HTERT RPE-1 (cell line): ENCODE data around the gene FAM3B.

Experiments used
- in situ Hi-C: fragments of 300-500 bp; cut with MboI; formaldehyde crosslinking; loops from 4 replicates; pipeline ENCODE4 v1.14.3; 2020; ENCODE audit warnings: low sequenced_read_pairs

FAM3B gene

DNA sequence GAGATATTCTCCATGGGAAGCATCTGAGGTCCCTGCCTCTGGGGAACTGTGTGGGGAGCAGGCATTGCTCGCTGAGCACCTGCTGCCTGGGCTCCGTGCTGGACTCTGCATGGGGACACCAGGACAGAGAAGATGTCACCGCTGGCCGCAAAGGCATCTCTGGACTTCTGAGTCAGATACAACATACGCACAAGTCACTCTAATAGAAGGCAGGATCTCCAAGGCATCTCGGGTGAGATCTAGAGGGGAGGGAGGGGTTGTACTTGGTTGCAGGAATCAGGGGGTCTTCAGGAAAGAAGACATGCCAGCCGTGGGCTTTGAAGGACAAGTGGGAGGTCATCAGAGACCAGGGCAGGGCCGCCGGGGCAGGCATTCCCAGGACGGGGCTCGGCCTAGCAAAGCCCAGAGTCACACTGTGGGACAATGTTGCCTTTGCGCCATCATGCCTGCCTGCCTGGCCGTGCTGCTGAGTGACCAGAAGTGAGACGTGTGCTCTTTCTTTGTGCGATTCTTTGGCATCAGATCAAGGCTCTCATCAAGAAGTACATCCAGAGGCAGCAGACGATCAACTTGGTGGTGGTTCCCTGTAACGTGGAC, 73.5 kb downstream of the FAM3B start:
- in situ Hi-C loops: no loop called here

DNA sequence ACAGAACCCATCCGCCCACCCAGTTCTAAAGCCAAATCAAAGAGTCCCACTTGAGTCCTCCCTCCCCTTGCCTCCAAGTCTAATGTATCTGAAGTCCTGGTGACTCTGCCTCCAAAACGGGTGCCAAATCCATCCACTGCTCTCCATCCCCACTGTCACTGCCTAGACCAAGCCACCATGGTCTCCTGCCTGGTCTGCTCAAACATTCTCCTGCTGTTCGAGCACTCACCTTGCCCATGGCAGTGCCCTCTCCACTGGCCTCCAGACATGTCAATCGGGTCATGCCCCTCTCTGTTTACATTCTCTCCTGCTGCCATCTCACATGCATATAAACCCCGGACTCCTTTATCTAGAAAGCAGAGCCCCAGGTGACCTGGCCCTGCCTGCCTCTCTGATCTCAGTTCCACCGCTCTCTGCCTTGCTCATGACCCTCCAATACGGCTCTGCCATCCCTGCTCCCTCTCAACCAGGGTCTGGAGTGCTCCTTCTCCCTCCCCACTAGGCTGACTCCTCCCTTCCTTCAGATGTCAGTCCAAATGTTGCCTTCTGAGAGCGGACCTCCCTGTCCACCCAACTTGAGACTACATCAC, 77.4 kb downstream of the FAM3B start:
- in situ Hi-C loops: no loop called here

DNA sequence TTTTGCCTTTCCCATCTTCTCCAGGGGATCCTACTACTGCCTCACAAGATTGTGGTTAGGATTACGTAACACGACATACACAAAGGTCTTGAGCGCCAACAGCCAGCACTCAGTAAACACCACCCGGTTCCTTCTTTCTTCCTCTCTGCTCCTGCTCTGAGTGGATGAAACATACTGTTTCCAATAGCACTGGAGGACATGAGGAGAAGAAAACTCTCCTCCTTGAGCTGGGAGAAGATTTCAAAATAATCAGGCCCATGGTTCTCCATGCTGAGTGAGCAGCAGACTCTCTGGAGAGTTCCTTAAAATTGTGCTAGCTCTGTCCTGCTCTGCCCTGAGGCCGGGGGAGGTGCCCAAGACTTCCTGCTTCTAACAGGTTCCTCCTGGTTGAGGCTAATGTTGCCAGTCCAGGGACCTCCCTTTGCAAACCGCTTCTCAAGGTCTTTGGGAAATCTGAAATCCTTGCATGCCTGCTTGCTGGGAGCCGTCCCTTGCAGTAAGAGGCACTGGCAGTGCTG, 80.0 kb downstream of the FAM3B start:
- in situ Hi-C loops: no loop called here

DNA sequence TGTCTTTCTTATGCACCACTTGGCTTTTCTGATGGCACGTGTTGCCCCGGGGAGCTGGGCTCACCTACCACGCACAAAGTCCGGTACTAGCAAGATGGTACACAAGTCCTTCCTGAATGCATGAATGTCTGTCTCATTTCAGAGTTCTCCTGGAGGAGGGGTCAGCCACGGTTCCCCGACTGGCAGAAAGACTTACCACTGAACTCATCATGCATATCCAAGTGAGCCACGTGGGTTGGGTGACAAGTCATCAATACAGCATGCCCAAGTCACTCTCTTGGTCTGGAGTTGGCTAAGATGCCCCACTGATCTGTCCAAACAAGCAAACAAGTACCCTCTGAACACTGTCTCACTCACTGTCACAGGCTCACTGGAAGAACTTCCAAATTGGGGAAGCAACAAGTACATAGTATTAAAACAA, 80.9 kb downstream of the FAM3B start:
- in situ Hi-C loops: no loop called here

DNA sequence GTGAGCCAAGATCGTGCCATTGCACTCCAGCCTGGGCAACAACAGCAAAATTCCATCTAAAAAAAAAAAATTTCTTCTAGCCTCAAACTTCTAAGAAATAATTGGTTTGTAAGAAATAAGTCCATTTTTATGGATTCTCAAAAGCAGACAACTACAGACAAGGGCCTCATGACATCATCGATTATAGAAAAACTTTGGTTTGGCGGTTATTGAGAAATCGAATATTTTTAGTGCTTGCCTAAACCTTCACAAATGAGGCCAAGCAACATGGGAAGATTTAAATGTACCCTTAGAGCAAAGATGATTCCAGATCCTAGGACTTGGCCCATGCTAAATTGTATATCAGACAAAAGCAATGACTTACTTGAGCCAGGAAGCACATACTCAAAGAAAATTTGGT, 81.7 kb downstream of the FAM3B start:
- in situ Hi-C loops: no loop called here

DNA sequence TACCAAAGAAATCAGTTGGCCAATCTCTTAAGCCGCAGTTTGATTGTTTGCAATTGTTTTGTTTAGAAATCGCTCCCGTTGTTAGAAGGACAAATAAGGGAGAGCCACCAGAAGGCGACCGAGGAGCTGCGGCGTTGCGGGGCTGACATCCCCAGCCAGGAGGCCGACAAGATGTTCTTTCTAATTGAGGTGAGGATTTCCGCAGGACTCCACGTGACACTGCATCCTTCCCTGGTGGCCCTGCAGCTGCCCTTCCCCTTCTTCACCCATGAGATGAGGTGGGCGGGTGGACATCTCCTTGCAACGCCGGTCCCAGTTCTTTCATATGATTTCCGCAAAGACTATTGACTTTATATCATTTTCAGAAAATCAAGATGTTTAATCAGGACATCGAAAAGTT, 82.2 kb downstream of the FAM3B start:
- in situ Hi-C loops: no loop called here

DNA sequence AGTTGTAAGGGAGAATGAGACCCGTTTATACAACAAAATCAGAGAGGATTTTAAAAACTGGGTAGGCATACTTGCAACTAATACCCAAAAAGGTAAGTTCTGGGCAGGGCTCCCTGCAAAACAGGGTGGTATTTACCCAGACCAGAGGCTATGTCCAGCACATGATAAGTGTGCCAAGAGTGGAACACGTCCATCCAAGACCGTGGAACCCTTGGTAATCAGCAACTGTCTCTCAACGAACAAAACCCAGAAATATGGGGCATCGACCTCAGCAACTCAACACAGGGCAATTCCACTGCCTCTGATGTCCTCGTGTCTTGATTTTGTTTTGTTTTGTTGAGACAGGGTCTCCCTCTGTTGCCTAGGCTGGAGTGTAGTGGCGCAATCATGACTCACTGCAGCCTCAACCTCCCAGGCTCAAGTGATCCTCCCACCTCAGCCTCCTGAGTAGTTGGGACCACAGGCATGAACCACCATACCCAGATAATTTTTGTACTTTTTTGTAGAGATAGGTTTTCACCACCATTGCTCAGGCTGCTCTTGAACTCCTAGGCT, 82.7 kb downstream of the FAM3B start:
- in situ Hi-C loops: no loop called here

DNA sequence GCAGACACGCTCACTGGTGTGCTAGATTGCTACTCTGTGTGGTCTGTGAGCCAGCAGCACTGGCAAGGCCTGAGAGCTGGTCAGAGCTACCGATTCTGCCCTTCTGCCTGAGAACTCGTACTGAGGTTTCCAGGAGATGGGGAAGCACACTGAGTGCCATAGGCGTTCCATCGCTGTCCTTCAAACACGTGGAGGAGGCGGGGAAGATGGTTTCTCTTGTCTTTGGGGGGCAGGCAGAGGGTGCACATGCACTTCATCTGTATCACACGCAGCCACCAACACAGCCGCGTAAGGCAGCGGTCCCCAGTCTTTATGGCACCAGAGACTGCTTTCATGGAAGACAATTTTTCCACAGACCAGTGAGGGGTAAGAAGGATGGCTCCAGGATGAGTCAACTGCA, 85.6 kb downstream of the FAM3B start:
- in situ Hi-C loops: no loop called here

DNA sequence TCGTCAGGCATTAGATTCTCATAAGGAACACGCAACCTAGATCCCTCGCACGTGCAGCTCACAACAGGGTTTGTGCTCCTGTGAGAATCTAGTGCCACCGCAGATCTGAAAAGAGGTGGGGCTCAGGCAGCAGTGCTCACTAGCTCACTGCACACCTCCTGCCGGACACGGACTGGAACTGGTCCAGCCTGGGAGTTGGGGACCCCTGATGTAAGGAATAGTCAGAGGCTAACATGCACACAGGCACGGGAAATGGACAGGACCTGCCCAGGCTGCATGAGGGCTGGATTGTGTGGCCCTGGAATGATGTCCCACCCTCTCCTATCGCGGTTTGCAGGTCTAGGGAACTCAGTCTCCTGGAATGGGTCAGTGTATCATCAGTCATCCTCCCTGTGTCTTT, 86.2 kb downstream of the FAM3B start:
- in situ Hi-C loops: no loop called here

DNA sequence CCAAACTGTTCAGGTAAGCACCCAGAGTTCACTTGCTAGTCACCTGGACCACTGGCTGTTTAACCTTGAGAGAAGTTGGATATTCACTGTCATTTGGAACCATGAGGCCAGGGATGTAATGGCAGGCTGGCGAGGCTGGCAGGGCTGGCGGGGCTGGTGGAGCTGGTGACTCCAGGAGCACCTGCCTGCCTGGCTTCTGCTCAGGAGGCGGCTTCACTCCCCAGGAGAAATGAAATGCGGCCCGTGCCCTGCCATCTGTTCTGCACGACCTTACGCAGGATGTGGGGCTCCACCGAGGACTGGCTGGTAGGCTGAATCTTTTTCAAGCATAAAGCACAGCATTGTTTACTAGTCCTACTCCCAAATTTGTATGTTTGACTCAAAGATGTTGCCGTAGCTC, 86.7 kb downstream of the FAM3B start:
- in situ Hi-C loops: no loop called here

DNA sequence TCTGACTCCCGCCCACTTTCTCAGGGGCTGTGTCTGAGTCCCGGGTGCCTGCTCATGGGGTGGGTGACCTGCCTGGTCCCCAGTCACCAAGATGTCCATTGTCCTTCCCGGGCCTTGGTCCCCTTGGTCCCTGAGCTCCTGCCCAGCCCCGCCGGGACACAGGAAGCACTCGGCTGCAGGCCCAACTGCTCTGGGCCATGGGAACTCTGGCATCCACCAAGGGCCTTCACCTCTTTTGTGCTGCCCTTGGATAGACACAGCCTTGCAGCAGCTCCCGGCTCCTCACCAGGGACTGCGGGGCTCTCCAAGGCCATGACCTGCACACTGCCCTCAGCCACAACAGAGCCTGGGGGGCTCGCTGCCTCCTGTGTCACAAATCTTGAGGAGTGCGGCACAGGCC, 87.4 kb downstream of the FAM3B start:
- in situ Hi-C loops: no loop called here

DNA sequence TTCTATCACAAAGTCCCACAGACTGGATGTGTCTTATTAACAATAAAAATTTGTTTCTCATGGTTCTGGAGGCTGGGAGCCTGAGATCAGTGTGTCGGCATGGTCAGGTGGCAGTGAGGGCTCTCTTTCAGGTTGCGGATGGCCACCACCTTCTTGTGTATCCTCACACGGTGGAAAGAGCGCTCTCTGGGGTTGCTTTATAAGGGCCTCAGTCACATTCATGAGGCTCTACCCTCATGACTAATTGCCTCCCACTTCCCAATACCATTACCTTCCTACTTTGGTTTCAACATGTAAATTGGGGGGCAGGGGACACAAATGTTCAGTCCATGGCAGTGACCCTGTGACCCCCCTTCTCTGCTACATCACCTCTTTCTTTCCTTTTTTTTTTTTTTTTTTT, 88.7 kb downstream of the FAM3B start:
- in situ Hi-C loops: no loop called here

DNA sequence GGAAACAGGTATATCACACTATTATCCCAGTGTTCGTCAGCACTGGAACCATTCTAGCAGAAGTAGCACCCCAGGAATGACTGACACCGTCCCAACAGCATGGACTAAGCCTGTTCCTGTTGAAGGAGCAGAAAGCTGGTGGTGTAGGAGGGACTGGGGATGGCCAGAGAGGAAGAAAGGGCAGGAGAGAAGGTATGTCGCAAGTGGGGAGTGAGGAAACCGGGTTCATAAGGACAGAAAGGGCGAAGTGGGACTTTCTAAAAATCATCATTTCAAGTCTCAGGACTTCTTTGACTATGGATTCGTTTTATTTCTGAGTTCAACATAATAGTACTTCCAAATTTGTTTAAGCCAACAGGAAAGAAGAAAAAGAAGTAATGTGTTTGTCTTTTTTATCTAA, 89.7 kb downstream of the FAM3B start:
- in situ Hi-C loops: no loop called here
